ENCODE data around the gene NME4.

Gene NME4

DNA sequence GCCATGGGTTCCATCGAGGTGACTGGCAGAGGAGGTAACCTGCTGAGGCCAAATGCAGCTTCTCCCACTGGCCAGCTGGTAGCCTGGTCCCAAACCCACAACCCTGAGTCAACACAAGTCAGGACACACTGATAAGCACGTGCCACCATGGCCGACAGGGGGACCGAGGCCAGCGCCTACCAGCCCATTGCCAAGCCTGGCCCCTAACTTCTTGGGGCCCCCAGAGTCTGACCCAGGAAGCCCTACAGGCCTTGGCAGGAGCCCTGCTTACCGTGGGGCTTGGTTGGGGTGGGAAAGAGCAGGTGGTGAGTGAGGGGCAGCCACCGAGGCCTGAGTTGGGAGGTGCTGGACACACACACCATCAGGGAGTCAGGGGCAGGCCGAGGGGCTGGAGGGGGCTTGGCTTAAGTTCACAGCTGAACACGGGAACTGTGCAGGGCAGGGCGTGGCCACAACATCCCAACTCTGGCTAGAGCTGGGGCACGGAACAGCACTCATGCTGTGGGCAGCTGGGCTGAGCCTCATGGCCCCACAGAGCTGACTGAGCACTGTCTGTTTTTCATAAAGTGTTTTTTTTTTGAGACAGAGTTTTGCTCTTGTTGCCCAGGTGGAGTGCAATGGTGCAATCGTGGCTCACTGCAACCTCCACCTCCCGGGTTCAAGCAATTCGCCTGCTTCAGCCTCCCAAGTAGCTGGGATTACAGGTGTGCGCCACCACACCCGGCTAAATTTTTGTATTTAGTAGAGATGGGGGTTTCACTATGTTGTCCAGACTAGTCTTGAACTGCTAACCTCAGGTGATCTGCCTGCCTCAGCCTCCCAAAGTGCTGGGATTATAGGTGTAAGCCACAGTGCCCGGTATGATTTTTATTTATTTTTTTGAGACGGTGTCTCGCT is 32.2 kb upstream of the NME4 start:
- no peaks in the 10 kb centered on the region for H3K27me3 ChIP-seq (ENCODE audit: insufficient read depth, insufficient read length)
- no peaks in the 10 kb centered on the region for H3K9me3 ChIP-seq (ENCODE audit: insufficient read depth, low read length)
- H3K4me1 ChIP-seq (ENCODE audit: insufficient read depth, insufficient read length), result peaks cover 22% of the 10 kb centered on the region
- H3K9ac ChIP-seq (ENCODE audit: insufficient read length, low read depth), result peak overlapping the region; percentile 6
- H3K36me3 ChIP-seq (ENCODE audit: insufficient read depth, insufficient read length, low read length), result peaks cover 41% of the 10 kb centered on the region
- DNase-seq (ENCODE audit: low read depth, low spot score), result no peak
- TF ChIP-seq SUZ12 (IDR thresholded peaks at IDR 0.05; ENCODE audit: extremely low read depth, insufficient read depth, insufficient read length) (no peak), YY1 (IDR thresholded peaks at IDR 0.05; ENCODE audit: insufficient read depth, insufficient read length) (no peak), ZNF274 (IDR thresholded peaks at IDR 0.05; ENCODE audit: low read depth, low read length) (no peak)
- H3K4me3 ChIP-seq (ENCODE audit: insufficient read length, low read depth), result no peak overlapping the region

GRCh38 chr16:366476-366875 is 30.5 kb upstream of the NME4 start:
- peaks cover 24% of the 10 kb centered on the region for H3K4me1 ChIP-seq (ENCODE audit: insufficient read depth, insufficient read length)
- no peak for DNase-seq (ENCODE audit: low read depth, low spot score)
- H3K27me3 ChIP-seq (ENCODE audit: insufficient read depth, insufficient read length), result no peaks in the 10 kb centered on the region
- H3K9ac ChIP-seq (ENCODE audit: insufficient read length, low read depth), result peak overlapping the region; percentile 17
- TF ChIP-seq SUZ12 (IDR thresholded peaks at IDR 0.05; ENCODE audit: extremely low read depth, insufficient read depth, insufficient read length) (no peak), YY1 (IDR thresholded peaks at IDR 0.05; ENCODE audit: insufficient read depth, insufficient read length) (no peak), ZNF274 (IDR thresholded peaks at IDR 0.05; ENCODE audit: low read depth, low read length) (no peak)
- H3K4me3 ChIP-seq (ENCODE audit: insufficient read length, low read depth), result no peak overlapping the region
- peaks cover 47% of the 10 kb centered on the region for H3K36me3 ChIP-seq (ENCODE audit: insufficient read depth, insufficient read length, low read length)
- H3K9me3 ChIP-seq (ENCODE audit: insufficient read depth, low read length), result no peaks in the 10 kb centered on the region

DNA sequence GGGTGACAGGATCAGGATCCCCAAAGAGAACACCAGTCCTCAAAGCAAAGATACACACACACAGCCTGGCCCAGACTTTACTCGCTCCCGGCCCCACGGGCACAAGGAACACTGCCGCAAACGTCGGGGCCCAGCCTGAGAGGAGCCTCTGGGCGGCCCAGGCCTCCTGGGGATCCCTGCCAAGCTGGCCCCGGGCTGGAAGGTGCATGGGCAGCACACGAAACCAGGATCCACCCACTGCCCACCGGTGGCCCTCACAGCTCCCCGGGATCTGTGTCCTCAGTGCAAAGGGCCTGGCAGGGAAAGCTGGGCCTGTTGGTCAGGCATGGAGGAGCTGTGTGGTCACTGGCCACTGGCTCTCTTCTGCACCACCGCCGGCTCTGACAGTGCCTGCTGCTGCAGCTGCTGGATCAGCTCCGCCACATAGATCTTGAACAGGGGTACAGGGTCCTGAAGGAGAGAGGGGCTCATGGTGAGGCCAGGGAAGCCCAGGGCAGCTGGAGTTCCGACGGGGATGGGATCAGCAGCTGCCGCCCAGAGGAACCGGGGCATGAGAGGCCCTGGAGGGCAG is 29.6 kb upstream of the NME4 start:
- Histone ChIP-seq H3K27me3 (ENCODE audit: insufficient read depth, insufficient read length) (no peaks in the 10 kb centered on the region), H3K4me3 (ENCODE audit: insufficient read length, low read depth) (no peak overlapping the region), H3K36me3 (ENCODE audit: insufficient read depth, insufficient read length, low read length) (peaks cover 57% of the 10 kb centered on the region), H3K4me1 (ENCODE audit: insufficient read depth, insufficient read length) (peaks cover 21% of the 10 kb centered on the region), H3K9ac (ENCODE audit: insufficient read length, low read depth) (no peak overlapping the region), H3K9me3 (ENCODE audit: insufficient read depth, low read length) (no peaks in the 10 kb centered on the region)
- no peak for TF ChIP-seq YY1 (IDR thresholded peaks at IDR 0.05; ENCODE audit: insufficient read depth, insufficient read length)
- no peak for TF ChIP-seq ZNF274 (IDR thresholded peaks at IDR 0.05; ENCODE audit: low read depth, low read length)
- TF ChIP-seq SUZ12 (IDR thresholded peaks at IDR 0.05; ENCODE audit: extremely low read depth, insufficient read depth, insufficient read length), result no peak
- DNase-seq (ENCODE audit: low read depth, low spot score), result no peak

GRCh38 chr16:368388-369158 is 28.4 kb upstream of the NME4 start:
- TF ChIP-seq SUZ12 (IDR thresholded peaks at IDR 0.05; ENCODE audit: extremely low read depth, insufficient read depth, insufficient read length) (no peak), ZNF274 (IDR thresholded peaks at IDR 0.05; ENCODE audit: low read depth, low read length) (no peak), YY1 (IDR thresholded peaks at IDR 0.05; ENCODE audit: insufficient read depth, insufficient read length) (no peak)
- no peaks in the 10 kb centered on the region for H3K9me3 ChIP-seq (ENCODE audit: insufficient read depth, low read length)
- no peak for DNase-seq (ENCODE audit: low read depth, low spot score)
- no peak overlapping the region for H3K4me3 ChIP-seq (ENCODE audit: insufficient read length, low read depth)
- H3K9ac ChIP-seq (ENCODE audit: insufficient read length, low read depth), result no peak overlapping the region
- peaks cover 15% of the 10 kb centered on the region for H3K4me1 ChIP-seq (ENCODE audit: insufficient read depth, insufficient read length)
- no peaks in the 10 kb centered on the region for H3K27me3 ChIP-seq (ENCODE audit: insufficient read depth, insufficient read length)
- H3K36me3 ChIP-seq (ENCODE audit: insufficient read depth, insufficient read length, low read length), result peaks cover 68% of the 10 kb centered on the region

- DNase-seq (ENCODE audit: low read depth, low spot score), result no peak
- H3K9me3 ChIP-seq (ENCODE audit: insufficient read depth, low read length), result no peaks in the 10 kb centered on the region
- peak overlapping the region; percentile 51 for H3K4me3 ChIP-seq (ENCODE audit: insufficient read length, low read depth)
- peaks cover 14% of the 10 kb centered on the region for H3K4me1 ChIP-seq (ENCODE audit: insufficient read depth, insufficient read length)
- peaks cover 76% of the 10 kb centered on the region for H3K36me3 ChIP-seq (ENCODE audit: insufficient read depth, insufficient read length, low read length)
- TF ChIP-seq YY1 (IDR thresholded peaks at IDR 0.05; ENCODE audit: insufficient read depth, insufficient read length) (no peak), ZNF274 (IDR thresholded peaks at IDR 0.05; ENCODE audit: low read depth, low read length) (no peak), SUZ12 (IDR thresholded peaks at IDR 0.05; ENCODE audit: extremely low read depth, insufficient read depth, insufficient read length) (no peak)
- H3K9ac ChIP-seq (ENCODE audit: insufficient read length, low read depth), result peak overlapping the region; percentile 88
- no peaks in the 10 kb centered on the region for H3K27me3 ChIP-seq (ENCODE audit: insufficient read depth, insufficient read length)
Measured at GRCh38 chr16:369275-369865, 27.6 kb upstream of the NME4 start.

GRCh38 chr16:369866-370436 is 27.0 kb upstream of the NME4 start:
- no peaks in the 10 kb centered on the region for H3K9me3 ChIP-seq (ENCODE audit: insufficient read depth, low read length)
- DNase-seq (ENCODE audit: low read depth, low spot score), result no peak
- peaks cover 82% of the 10 kb centered on the region for H3K36me3 ChIP-seq (ENCODE audit: insufficient read depth, insufficient read length, low read length)
- no peak for TF ChIP-seq SUZ12 (IDR thresholded peaks at IDR 0.05; ENCODE audit: extremely low read depth, insufficient read depth, insufficient read length)
- no peak for TF ChIP-seq ZNF274 (IDR thresholded peaks at IDR 0.05; ENCODE audit: low read depth, low read length)
- TF ChIP-seq YY1 (IDR thresholded peaks at IDR 0.05; ENCODE audit: insufficient read depth, insufficient read length), result no peak
- peak overlapping the region; percentile 88 for H3K9ac ChIP-seq (ENCODE audit: insufficient read length, low read depth)
- H3K27me3 ChIP-seq (ENCODE audit: insufficient read depth, insufficient read length), result no peaks in the 10 kb centered on the region
- peaks cover 15% of the 10 kb centered on the region for H3K4me1 ChIP-seq (ENCODE audit: insufficient read depth, insufficient read length)
- peak overlapping the region; percentile 51 for H3K4me3 ChIP-seq (ENCODE audit: insufficient read length, low read depth)
